ENCODE data around the gene PDXDC1.
A peak's percentile ranks its signal among the peaks of the same experiment; 100 is the strongest.
"Not testable (repeated sequence)": the region's sequence is repeated elsewhere in the genome, so short reads cannot be mapped to it uniquely, and the experiment has no call there.

PDXDC1 gene

DNA sequence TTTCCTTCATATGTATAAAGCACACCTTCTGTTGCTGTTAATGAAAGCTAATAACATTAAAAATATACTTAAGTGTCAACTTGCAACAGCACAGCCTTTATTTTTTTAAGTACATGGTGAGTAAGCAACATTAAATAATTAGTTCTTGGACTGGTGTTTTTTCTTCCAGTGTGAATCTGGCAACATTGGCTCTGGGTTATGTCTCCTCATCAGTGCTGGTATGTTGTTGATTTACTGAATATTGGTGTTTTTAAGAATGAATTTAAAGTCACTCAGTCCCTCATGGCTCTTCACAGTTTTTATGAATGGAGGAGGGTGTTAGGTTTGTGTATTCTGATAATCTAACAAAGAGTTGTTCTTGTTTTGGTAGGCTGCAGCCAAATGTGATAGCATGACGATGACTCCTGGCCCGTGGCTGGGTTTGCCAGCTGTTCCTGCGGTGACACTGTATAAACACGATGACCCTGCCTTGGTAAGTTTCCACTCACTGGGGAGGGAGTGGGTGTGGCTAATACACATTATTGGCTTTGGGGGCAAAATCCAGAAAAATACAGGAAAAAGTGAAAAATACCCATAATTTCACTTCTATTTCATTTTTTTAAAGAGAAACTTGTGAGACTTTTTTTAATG, 42.2 kb downstream of the PDXDC1 start:
- DNase-seq = not testable (repeated sequence)

DNA sequence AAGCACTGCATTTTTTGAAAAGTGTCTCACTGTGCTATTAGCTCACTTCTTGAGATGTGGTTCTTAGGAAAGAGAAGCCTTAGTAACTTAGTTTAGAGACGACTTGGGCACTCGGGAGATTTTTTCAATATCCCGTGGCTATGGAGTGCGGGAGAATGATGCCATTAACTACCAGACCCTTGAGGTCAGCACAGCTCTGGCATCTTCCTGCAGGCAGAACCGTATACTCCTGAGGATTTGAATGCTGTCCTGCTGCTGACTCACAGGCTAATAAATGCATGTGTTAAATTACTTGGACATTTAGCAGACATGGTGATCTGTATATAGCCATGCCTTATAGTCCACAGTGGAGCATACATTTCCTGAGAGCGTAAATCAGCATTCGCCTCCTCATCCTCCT, 46.6 kb downstream of the PDXDC1 start:
- not testable (repeated sequence) for DNase-seq

DNA sequence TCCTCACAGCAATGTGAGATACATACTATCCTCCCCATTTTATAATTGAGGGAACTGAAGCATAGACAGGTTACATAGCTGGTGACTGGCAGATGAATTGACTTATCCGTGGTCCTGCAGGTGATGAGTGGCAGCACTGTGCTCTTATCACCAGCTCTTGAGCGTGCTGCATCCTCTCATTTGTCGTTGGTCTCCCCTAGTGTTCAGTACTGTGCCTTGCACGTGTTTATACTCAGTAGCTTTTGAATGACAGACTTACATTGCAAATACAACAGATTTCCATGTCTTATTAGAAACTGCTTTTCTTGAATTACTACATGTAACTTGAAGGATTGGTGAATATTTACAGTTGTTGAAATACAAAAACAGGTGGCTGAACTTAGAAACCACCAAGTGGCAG, 47.4 kb downstream of the PDXDC1 start:
- peak; percentile 47 for DNase-seq

DNA sequence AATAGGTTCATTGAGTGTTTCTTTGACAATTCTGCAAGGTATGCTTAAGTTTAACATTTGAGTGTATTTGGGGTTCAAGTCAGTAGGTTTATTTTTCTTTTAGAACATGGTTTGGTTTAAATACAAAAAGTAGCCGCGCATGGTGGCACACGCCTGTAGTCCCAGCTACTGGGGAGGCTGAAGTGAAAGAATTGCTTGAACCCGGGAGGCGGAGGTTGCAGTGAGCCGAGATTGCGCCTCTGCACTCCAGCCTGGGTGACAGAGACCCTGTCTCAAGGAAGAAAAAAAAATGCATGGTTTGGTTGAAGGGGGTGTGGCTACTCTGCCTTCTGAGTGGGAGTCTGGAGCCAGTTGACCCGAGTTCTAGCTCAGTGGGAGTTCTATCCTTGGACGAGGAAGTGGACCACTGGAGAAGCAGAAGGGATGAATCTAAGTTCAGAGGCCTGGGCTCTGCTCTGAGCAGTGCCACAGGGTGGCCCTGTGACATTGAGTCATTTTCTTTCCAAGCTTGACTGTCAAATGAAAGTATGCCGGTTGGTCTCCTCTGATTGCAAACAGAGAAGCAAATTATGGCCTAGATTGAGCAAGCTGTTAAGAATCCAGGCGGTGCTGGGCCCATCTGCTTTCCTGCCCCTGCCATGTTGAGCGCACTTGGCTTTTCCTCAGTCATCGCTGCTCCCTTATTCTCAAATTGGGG, 48.7 kb downstream of the PDXDC1 start:
- DNase-seq = peak; percentile 83

DNA sequence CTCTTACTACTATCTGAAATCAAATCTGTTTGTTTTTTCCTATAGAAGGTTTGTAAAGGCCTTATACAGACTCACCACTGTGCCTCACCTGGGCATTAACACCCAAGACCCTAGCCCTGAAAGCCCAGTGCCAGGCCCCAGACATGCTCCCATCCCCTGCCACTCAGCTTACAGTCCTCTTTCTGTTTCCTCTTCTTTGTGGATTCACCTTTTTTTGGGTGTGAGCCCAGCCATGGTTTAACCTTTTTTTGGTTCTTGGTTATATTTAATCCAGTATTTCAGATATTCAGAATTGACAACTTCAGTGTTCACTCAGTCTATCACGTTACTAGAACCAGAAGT, 50.0 kb downstream of the PDXDC1 start:
- not testable (repeated sequence) for DNase-seq

DNA sequence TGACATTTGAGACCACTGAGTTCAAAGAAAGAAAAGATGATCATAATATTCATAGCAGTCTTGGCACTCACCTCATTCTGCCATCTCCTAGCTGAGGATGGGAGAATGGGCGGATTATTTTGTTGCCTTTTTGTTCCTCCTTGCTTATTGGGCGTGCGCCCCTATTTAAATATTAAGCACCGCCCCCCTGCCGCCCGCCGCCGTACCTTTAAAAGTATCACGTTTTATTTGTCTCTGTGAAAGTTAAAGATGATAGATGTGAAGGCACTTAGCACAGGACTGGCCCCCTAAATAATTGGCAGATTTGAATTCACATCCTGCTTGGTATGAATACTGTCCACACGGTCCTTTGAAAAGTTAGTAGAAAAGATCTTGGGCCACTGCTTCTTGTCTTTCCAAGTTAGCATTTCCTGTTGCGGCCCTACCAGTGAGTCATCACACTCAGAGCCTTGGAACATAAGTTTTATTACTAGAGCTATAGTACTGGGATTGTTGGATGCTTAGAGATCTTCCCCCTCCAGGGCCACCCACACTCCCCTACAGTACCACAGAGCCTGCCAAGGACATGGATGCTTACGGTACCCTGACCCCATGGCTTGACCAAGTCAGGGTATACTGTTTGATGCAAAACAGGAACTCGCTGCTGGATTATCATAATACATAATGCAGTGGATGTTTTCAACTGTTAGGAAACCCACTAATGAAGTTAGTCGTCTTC, 50.6 kb downstream of the PDXDC1 start:
- peak; percentile 43 for DNase-seq

DNA sequence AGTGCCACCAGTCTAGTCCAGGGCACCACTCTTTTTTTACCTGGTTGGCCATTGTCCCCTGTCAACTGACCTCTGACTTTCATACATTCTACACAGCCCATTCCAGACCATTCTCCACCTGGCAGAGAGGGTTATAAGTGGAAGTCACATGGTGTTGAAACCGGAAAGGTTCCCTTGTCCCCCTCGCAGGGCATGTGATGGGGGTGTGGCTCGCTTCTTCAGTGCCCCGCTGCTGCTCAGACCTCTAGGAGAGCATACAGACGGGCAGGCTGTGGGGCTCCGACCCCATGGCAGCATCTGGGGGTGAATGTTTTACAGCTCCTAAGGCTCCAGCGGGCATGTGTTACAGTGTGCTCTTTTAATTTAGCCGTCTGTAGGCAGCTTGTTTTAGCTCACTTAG, 52.2 kb downstream of the PDXDC1 start:
- DNase-seq = not testable (repeated sequence)

DNA sequence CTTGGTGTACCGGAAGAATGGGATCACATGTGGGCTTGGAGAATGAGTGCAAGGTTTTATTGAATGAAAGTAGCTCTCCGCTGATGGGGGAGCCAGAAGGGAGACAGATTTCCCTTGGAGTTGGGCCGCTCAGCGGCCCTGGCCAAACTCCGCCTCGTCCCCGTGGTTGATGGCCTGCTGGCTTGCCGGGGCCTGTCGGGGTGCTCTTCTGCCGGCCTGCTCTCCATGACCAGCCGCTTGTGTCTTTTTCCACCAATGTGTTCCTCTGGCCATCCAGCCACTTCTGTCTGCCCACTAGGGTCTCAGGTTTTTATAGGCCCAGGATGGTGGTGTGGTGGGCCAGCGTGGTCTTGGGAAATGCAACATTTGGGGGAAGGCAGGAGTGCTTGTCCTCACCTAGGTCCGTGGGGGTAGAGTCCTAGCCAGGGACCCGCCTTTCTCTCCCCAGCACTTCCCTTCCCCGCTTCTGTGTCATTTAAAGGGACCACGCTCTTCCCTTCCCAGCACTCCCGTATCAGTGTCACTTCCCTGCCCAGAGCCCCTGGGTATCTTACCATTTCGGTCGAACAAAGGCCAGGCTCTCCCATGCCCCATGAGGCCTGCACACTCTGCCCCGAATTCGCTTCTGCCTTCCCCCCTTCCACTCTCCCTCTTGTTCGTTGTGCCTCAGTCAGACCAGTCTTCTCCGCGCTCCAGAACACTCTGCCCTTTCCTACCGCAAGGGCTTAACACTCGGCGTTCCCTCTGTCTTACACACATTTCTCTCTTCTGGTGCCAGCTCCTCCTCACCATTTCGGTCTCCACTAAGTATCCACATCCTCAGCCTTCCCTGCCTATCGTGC, 52.9 kb downstream of the PDXDC1 start:
- DNase-seq = not testable (repeated sequence)

DNA sequence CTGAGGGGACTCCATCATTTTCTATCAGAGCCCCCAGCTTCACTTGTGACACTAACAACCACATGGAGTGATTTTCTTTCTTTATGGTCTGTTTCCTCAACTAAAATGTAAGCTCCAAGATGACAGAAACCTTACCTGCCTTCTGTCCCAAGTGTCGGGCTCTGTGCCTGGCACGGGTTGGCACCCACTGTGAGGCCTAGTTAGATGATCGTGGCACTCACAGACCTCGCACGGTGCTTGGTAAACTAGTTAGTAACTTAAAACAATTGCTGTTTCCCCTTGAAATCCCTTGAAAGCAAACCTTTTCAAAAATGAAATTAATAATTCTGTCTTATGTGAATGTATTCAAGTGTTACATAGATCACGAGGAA, 53.5 kb downstream of the PDXDC1 start:
- DNase-seq = not testable (repeated sequence)

DNA sequence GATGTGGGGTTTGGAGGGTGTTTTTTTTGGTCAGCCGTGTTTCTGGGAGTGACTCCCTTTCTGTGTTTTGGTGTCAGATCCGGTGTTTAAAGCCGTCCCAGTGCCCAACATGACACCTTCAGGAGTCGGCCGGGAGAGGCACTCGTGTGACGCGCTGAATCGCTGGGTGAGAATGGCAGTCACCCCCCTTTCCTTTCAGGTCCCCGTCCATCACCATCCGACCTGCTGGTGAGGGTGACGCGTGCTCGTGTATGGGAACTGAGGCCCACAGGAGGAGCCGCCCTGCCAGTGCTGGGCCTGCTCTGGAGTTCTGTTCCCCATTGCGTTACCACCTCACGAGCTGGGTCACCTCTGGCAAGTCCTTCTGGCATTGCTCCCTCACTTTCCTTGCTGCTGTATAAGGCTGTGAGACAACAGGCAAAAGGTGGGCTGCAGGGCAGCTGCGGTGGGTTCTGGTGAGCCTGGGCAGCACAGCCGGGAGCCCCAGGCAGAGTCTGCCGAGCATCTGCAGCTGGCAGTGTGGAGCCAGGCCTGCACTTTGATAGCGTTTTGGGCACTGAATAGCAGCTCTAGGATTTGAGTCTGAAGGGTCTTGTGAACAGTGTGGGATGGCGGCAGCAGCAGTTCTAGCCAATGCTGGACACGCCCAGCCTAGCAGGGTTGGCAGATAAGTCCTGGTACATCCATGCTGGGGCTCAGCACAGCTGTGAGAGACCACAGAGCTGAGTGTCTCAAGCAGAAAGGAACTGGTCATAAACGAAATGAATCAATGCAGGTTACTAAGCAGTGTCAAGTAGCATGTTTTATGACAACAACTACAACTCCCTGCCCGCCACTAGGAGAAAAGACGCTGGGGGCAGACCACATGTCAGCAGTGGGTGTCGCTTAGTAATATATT, 54.2 kb downstream of the PDXDC1 start:
- peak; percentile 75 for DNase-seq

DNA sequence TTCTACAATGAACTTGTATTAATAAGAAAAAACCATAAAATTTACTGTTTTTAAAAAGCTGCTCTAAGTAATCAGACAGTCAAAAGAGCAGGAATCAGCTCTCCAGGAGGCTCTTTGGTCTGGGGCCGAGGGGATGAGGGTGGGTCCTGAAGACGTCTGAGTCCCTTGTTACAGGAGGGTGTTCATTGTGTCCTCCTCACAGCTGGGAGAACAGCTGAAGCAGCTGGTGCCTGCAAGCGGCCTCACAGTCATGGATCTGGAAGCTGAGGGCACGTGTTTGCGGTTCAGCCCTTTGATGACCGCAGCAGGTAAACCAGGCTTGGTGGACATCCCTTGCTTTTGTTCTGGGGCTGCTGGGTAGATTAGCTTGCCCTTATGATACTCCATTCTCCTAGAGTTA, 54.9 kb downstream of the PDXDC1 start:
- DNase-seq = not testable (repeated sequence)

DNA sequence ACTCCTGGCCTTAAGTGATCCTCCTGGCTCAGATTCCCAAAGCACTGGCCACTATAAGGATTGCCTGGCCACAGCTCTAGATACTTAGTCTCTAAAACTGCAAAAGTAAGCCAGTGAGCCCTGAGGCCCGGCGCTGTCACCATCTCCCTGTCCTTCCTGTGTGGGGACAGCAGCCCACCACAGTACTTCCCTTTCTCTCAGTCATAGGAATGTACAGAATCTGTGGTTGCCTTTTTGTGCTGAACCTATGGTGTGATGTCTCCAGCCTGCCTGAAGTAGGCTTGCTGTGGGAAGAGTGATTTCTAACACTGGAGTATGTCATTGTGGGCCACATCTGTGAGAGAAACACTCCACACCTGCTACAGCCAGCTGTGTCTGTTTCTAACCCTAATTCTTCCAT, 56.4 kb downstream of the PDXDC1 start:
- DNase-seq = peak; percentile 88

DNA sequence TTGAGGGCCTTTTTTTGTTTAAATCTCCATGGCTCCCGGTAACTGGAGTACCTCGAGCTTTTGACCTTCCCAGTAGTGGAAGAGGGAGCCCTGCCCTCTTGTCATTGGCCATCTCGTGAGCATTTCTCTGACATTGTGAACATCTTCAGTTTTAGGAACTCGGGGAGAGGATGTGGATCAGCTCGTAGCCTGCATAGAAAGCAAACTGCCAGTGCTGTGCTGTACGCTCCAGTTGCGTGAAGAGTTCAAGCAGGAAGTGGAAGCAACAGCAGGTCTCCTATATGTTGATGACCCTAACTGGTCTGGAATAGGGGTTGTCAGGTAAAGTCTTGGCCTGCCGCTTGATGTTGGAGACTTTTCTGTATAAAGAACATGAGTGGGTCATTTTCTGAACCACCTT, 56.8 kb downstream of the PDXDC1 start:
- DNase-seq = peak; percentile 66

DNA sequence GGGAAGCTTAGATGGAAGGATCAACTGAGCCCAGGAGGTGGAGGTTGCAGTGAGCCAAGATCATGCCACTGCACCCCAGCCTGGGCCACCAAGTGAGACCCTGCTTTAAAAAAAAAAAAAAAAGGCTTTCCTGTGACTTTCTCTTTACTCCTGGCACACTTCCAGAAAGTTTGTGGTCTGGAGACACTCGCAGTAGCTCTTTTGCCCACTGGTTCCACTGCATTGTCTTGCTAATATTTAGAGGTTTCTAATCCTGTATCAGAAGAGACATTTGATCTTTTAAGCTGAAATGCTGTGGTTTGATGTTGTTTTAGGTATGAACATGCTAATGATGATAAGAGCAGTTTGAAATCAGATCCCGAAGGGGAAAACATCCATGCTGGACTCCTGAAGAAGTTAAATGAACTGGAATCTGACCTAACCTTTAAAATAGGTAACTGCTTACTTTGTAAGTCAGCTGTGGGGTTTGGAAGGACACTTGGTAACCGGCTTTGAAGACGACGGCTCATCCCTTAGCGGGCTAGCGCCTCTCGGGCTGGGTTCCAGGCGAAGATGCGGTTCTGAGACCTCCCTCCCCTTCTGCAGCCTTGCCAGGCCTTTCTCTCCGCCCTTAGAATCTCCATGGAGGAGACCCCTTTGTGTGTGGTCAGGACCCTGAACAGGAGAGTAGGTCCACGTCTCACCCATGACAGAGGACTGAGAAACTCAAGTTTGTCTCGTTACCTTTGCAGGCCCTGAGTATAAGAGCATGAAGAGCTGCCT, 57.9 kb downstream of the PDXDC1 start:
- DNase-seq = peak; percentile 39

DNA sequence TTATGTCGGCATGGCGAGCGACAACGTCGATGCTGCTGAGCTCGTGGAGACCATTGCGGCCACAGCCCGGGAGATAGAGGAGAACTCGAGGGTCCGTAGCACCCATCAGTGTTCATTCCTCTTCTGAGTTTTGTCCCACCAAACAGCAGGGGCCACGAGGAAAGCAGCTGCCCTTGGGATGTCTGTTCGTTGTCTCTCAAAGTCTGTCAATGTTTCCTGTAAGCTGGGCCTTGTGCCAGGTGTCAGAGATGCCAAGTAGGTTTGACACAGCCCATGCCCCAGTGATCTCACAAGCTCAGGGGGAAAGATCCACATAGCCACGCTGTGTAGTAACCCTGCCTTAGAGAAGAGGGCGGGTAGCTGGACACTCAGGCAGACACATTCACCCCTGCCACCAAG, 58.5 kb downstream of the PDXDC1 start:
- no peak for DNase-seq

DNA sequence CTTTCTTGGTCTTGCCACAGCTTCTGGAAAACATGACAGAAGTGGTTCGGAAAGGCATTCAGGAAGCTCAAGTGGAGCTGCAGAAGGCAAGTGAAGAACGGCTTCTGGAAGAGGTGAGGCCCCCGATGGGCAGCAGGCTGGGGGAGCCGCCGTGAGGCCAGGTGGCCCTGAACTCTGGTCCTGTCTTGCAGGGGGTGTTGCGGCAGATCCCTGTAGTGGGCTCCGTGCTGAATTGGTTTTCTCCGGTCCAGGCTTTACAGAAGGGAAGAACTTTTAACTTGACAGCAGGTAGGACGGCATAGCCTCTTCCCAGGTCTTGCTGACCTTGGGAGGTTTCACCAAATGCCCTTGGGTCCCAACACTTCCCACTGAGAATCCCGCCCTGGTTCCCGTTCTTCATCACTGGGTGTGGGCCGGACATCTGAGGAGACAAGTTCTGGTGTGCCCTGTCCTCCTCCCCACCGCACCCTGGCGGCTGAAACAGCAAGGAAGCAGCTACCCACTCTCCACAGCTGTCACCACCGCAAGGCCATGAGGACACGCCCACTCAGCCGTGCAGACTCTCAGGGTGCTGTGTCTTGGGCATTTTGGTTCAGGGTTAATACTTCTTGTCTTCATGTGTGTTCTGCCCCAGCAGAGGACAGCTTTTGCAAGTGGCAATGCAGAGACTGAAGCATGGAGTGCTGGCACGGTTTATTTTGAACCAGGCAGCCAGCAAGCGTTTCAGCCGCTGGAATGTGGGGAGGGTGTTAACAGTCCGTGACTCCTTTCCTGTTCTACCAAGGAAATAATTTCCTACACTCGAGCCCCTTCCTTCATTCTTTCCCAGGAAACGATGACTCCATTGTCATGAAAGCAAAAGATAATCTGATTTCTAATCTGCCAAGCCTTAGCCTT, 59.7 kb downstream of the PDXDC1 start:
- DNase-seq = peak; percentile 13

DNA sequence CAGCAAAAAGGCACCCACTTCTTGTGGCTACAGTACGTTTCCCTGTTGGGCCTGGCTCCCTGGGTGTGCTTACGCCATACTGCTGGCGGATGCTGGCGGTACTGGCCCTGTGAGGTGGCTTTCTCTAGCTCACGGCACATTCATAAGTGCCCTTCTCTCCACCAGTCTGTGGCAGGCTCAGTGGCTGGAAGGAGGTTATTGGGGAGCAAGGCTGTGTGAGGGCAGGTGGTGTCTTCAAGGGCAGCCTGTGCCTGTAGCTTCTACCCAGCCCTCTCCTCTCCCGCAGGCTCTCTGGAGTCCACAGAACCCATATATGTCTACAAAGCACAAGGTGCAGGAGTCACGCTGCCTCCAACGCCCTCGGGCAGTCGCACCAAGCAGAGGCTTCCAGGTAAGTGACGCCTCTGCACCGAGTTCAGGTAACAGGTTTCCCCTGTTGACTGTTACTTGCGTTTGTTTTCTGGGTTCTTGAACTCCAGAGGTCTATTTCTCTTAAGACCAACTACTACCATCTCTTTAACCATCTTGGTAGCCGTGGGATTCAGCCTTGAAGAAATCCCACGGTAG, 60.4 kb downstream of the PDXDC1 start:
- no peak for DNase-seq

DNA sequence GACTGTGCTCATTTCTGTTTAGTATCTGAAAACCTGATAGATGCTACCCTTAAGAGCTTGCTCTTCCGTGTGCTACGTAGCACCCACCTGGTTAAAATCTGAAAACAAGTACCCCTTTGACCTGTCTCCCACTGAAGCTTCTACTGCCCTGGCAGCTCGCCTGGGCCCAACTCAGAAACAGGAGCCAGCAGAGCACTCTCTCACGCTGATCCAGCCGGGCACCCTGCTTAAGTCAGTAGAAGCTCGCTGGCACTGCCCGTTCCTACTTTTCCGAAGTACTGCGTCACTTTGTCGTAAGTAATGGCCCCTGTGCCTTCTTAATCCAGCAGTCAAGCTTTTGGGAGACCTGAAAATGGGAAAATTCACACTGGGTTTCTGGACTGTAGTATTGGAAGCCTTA, 62.2 kb downstream of the PDXDC1 start:
- no peak for DNase-seq

DNA sequence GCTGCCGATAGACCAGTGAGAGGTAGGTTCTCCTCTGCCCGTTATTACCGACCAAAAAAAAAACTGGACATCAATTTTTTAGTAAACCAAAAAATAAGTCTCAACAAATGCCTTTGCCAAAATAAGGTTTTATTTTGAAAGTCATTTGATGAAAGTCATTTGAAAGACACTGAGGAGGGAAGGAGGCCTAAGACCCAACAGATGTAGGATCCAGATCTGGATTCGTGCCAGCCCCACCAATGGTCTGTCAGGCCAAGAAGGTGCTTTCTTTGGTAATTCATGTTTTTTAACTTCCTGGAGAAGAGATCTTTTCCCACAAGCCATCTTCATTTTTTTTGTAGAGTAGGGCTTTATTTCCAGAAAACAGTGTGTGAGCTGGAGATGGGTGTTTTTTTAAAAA, 62.9 kb downstream of the PDXDC1 start:
- DNase-seq = no peak

DNA sequence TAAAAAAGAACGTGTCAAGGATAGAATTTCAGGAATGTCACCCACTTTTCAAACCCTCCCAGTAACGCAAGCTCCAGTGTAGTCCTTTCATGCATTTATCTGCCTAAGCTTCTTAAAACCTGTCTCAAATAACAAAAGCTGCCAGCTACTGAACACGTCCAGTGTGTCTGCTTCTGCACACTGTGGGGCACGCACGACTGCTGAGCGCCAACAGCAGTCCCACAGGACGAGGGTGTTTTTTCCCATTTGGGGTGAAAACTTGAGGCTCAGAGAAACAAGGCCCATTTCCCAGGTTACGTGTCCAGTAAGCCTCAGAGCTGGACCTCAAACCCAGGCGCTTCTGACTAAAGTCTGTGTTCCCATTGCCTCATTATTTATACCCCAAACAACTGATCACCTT, 63.9 kb downstream of the PDXDC1 start:
- no peak for DNase-seq
